Fibroblast of mammary gland (primary cell): ENCODE results near the gene SAMD11.

Experiments used
- DNase-seq: peaks from one replicate; pipeline ENCODE4 v3.0.0-alpha.2; 2010; ENCODE audit warnings: low read depth
- H3K4me3 ChIP-seq: 2 replicates; pipeline ENCODE4 v1.5.1; 2011; ENCODE audit warnings: low read depth, mild to moderate bottlenecking, low read length, moderate library complexity; ENCODE audit not compliant: control insufficient read depth
- TF ChIP-seq, protein P1 (sequence below): conservative IDR thresholded peaks from 2 replicates; pipeline ENCODE4 v1.5.1; 2011; ENCODE audit warnings: low read depth, low read length, inconsistent platforms; ENCODE audit not compliant: control insufficient read depth, insufficient read depth

The SAMD11 gene

DNA sequence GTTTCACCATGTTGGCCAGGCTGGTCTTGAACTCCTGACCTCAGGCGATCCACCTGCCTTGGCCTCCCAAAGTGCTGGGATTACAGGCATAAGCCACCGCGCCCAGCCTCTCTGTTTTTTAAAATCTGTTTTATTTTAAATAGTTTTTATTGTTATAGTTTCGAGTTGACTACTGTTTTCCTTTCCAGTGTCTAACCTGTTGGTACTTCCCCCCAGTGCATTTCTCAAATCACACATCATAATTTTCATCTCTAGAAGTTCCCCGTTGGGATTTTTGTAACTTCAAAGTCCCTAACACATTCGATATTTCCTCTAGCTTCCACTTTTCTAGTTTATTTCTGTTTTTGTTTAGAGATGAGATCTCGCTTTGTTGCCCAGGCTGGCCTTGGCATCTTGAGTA lies 68.6 kb downstream of the SAMD11 start:
- TF ChIP-seq, protein P1, sequence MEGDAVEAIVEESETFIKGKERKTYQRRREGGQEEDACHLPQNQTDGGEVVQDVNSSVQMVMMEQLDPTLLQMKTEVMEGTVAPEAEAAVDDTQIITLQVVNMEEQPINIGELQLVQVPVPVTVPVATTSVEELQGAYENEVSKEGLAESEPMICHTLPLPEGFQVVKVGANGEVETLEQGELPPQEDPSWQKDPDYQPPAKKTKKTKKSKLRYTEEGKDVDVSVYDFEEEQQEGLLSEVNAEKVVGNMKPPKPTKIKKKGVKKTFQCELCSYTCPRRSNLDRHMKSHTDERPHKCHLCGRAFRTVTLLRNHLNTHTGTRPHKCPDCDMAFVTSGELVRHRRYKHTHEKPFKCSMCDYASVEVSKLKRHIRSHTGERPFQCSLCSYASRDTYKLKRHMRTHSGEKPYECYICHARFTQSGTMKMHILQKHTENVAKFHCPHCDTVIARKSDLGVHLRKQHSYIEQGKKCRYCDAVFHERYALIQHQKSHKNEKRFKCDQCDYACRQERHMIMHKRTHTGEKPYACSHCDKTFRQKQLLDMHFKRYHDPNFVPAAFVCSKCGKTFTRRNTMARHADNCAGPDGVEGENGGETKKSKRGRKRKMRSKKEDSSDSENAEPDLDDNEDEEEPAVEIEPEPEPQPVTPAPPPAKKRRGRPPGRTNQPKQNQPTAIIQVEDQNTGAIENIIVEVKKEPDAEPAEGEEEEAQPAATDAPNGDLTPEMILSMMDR = no peak
- no peak for DNase-seq
- H3K4me3 ChIP-seq = no peak overlapping the region

DNA sequence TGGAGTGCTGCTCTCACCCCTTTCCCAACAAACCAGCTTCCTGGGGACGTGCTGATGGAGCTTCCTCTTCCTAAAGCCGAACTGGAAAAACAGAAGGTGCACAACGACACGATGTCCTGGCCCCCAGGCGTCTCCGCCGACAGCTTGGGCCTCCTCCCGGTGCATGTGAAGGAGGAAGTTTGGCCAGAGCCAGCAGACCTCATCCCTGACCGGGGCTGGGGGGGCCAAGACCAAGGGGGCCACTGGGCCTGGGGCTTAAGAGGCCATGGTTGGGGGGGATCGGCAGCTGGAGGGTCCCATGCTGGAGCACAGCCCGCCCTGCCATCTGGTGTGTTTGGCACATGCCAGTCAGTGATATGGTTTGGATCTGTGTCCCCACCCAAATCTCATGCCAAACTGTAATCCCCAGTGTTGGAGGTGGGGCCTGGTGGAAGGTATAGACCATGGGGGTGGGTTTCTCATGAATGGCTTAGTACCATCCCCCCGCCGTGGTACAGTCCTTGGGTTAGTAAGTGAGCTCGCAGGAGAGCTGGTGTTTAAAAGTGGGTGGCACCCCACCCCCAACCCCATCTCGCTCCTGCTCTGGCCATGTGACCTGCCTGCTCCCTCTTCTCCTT lies 69.8 kb downstream of the SAMD11 start:
- no peak overlapping the region for H3K4me3 ChIP-seq
- DNase-seq = no peak
- TF ChIP-seq, protein P1 = no peak
